HG03025 (cell line): ENCODE results near the gene PELI1.

Source experiments
- ATAC-seq: cut with Tn5 transposase; IDR thresholded peaks from one replicate; pipeline ENCODE4 v1.9.1; 2021; ENCODE audit warnings: mild to moderate bottlenecking, moderate library complexity; ENCODE audit not compliant: unreplicated experiment, low FRiP score

Gene PELI1, protein sequence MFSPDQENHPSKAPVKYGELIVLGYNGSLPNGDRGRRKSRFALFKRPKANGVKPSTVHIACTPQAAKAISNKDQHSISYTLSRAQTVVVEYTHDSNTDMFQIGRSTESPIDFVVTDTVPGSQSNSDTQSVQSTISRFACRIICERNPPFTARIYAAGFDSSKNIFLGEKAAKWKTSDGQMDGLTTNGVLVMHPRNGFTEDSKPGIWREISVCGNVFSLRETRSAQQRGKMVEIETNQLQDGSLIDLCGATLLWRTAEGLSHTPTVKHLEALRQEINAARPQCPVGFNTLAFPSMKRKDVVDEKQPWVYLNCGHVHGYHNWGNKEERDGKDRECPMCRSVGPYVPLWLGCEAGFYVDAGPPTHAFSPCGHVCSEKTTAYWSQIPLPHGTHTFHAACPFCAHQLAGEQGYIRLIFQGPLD

GRCh38 chr2:64144057-64145013 is at the start of gene PELI1:
Gene PELI1 (minus strand): TSS chr2:64144420. CDS start chr2:64108310, 36,110 bp downstream.
- ATAC-seq = peak; percentile 79

GRCh38 chr2:64193491-64193890 is 49.3 kb upstream of the PELI1 start:
- no peak for ATAC-seq

GRCh38 chr2:64192664-64193105 is 48.5 kb upstream of the PELI1 start:
- ATAC-seq = no peak

GRCh38 chr2:64192125-64192479 is 47.9 kb upstream of the PELI1 start:
- ATAC-seq = no peak

- no peak for ATAC-seq
Measured at GRCh38 chr2:64189586-64189985, 45.4 kb upstream of the PELI1 start.

GRCh38 chr2:64189167-64189566 is 44.9 kb upstream of the PELI1 start:
- no peak for ATAC-seq

GRCh38 chr2:64186699-64187605 is 42.7 kb upstream of the PELI1 start:
- ATAC-seq = no peak

DNA sequence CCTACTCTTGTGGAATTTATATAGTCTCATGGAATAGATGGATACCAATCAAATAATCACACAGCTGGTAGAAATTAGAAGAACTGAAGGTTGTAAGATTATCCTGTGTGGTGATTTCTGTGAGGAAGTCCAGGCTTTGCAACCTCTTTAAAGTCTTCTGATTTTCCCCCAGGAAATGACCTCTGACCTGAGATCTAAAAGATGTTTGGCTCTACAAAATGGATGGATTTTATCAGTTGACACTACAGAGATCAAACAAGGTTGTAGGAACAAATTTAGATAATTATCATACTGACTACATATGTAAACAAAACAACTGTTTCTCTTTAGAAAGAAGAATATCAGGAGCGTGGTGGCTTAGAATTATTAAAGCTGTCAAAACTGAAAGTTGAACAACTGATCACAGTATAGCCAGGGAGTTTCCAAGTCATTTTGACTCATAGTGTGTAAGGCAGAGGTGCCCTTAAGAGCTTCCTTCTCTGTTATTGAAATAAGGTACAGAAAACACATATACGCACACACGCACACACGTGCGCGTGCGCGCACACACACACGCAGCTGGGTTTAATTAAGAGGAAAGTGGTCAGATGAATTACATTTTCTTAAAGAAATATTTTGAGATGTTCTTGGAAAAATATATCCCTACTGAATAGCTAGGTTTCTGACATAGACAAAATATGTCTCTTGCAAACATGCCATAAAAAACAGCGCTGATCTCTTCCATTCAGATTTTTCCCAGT is 35.5 kb upstream of the PELI1 start:
- peak; percentile 61 for ATAC-seq

DNA sequence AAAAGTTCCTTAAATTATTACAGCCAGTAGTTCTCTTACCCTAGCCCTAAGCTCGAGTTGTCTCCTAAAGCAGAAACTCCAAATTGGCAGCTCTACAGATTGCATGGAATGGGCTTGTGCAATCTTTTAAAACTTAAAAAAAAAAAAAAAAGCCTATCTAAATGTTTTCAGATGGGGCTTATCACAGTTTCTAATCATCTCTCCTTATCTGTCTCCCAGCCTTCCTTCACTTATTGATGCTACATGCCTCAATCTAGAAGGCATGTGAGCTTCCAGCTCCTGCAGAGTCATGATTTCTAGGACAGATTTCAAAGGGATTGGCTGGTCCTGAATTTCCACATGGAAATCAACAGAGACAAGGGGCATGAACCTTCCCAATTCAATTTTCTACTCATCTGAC is 33.1 kb upstream of the PELI1 start:
- no peak for ATAC-seq

- ATAC-seq = no peak
Measured at GRCh38 chr2:64175419-64176197, 31.4 kb upstream of the PELI1 start.

- ATAC-seq = no peak
Measured at GRCh38 chr2:64173156-64174135, 29.2 kb upstream of the PELI1 start.

DNA sequence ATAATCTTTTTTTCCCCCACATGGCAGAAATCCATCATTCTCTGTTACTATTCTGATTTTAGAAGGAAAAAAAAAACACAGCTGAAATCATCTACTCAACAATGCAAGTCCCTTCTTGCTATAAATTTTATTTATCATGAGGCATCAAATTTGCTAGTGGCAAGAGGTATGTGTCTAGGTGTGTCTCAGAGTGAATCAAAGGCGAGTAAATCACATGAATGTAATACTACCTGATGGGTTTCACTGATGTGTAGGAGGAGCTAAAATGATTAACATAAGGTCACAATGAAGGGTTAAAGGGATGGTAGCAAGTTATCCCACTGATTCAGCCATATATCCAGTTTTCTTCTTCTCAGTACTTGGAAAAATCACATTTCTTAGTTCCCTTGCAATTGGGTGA is 24.5 kb upstream of the PELI1 start:
- no peak for ATAC-seq

GRCh38 chr2:64168201-64168600 is 24.0 kb upstream of the PELI1 start:
- ATAC-seq = no peak

GRCh38 chr2:64166637-64167420 is 22.6 kb upstream of the PELI1 start:
- no peak for ATAC-seq

DNA sequence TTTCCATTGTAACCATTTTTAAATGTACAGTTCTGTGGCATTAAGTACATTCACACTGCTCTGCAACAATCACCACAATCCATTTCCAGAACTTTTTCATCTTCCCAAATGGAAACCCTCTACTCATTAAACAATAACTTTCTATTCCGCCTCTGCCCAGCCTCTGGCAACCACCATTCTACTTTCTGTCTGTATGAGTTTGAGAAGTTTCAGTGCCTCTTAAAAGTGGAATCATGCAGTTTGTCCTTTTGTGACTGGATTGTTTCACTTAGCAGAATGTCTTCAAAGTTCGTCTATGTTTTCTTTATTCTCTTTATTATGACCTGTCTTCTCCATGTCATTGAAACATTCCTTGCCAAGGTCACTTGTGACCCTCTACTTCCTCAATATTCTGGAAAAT is 22.0 kb upstream of the PELI1 start:
- ATAC-seq = no peak

GRCh38 chr2:64165706-64166105 is 21.5 kb upstream of the PELI1 start:
- no peak for ATAC-seq

GRCh38 chr2:64164629-64165028 is 20.4 kb upstream of the PELI1 start:
- ATAC-seq = no peak
